HG03108 (cell line): ENCODE data around the gene CSTF2.
"Not testable (repeated sequence)": the region's sequence is repeated elsewhere in the genome, so short reads cannot be mapped to it uniquely, and the experiment has no call there.

Experiments
- ATAC-seq: cut with Tn5 transposase; IDR thresholded peaks from one replicate; pipeline ENCODE4 v1.9.1; 2021; ENCODE audit warnings: moderate library complexity; ENCODE audit not compliant: unreplicated experiment

The CSTF2 gene, protein sequence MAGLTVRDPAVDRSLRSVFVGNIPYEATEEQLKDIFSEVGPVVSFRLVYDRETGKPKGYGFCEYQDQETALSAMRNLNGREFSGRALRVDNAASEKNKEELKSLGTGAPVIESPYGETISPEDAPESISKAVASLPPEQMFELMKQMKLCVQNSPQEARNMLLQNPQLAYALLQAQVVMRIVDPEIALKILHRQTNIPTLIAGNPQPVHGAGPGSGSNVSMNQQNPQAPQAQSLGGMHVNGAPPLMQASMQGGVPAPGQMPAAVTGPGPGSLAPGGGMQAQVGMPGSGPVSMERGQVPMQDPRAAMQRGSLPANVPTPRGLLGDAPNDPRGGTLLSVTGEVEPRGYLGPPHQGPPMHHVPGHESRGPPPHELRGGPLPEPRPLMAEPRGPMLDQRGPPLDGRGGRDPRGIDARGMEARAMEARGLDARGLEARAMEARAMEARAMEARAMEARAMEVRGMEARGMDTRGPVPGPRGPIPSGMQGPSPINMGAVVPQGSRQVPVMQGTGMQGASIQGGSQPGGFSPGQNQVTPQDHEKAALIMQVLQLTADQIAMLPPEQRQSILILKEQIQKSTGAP

DNA sequence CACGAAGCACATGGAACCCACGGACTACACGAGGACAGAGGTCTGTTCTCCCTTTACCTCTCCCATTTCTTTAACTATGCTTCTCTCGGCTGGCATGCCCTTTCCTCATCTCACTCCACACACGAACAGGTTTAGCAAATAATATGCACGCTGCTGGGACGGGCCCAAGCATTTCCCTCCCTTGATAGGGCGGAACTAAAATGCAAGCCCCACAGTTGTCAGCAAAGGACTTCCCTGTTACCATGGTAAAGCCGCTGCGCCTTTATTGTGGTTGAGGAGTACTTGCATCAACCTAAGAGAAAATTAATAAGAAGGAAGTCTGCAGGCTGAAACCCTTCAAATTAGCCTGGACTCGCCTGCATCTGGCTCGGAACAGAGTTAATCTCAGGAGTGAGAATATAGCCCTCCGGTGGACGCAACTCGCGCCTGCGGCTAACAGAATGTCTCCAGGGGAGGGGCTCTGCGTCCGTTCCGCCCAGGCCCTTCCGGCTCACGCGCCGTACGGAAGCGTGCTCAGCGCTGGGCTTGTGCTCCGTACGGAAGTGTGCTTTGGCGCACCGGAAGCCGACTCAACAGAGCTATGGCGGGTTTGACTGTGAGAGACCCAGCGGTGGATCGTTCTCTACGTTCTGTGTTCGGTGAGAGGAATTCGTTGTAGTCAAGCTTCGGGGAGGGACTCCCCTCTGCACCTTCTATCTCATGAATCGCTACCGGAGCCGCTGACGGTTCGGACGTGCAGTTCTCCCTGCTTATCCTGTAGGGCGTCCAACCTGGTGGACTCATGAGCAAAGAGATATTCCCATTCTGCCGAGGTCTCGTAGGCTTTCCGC lies at the start of gene CSTF2:
Gene CSTF2 (plus strand): TSS at position 555 of the 830 bp plus-strand sequence. CDS start 26 bp downstream, at position 581.
- ATAC-seq, result peak; percentile 99

- ATAC-seq, result not testable (repeated sequence)
Observed at GRCh38 chrX:100796371-100796770, 23.8 kb upstream of the CSTF2 start.

- ATAC-seq, result no peak
Observed at GRCh38 chrX:100797359-100797758, 22.8 kb upstream of the CSTF2 start.

DNA sequence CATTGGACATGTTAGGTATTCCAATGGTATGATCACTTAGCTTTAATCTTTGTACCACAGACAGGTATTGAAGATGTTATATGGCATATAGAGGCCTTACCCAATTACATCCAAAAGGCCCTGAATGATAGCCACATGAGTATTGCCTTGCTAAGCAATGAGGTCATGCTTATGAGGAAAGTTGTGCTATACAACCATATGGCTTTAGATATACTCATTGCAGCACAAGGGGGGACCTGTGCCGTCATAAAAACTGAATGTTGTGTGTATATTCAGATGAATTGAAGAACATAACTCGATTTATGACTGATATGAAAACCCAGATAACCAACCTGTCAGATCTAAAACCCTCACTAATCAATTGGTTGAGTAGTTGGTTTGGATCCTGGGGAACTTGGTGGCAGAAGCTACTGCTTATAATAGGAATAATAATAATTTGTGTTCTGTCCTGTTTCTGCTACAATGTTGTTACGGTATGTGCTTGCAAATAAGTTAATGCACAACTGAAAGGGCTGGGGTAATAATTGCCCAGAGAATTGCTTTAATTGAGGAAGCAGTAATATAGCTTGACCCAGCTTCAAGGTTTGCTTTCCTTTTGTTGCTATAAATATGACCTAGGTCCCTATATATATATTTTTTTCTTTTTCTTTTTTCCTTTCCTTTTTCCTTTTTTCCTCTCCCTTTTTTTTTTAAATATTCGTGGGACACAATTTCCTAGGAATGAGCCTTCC lies 21.5 kb upstream of the CSTF2 start:
- no peak for ATAC-seq

- ATAC-seq, result no peak
Observed at GRCh38 chrX:100802843-100803242, 17.3 kb upstream of the CSTF2 start.

GRCh38 chrX:100804780-100805179 lies 15.4 kb upstream of the CSTF2 start:
- no peak for ATAC-seq

DNA sequence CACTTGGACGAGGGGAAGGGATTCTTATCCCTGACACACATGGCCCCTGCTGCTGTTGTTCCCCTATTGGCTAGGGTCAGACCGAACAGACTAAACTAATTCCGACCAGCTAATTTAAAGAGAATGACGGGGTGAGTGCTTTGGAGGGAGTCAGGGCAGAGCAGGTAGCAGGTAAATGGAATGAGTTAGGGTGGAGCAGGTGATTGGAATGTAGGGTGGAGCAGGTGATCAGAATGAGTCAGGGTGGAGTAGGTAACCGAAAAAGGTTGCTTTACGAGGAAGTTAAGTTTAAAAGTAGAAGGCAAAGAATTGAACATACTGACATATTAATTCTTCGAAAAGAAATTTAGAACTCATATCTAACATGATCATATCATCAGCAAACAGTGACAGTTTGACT lies 11.9 kb upstream of the CSTF2 start:
- ATAC-seq, result not testable (repeated sequence)

- no peak for ATAC-seq
Observed at GRCh38 chrX:100812216-100813158, 7.7 kb upstream of the CSTF2 start.

GRCh38 chrX:100817340-100817739 lies 2.9 kb upstream of the CSTF2 start:
- no peak for ATAC-seq

GRCh38 chrX:100819534-100819836 lies 706 bp upstream of the CSTF2 start:
- ATAC-seq, result no peak

- ATAC-seq, result peak; percentile 63
Observed at GRCh38 chrX:100829730-100830129, 9.5 kb downstream of the CSTF2 start.

DNA sequence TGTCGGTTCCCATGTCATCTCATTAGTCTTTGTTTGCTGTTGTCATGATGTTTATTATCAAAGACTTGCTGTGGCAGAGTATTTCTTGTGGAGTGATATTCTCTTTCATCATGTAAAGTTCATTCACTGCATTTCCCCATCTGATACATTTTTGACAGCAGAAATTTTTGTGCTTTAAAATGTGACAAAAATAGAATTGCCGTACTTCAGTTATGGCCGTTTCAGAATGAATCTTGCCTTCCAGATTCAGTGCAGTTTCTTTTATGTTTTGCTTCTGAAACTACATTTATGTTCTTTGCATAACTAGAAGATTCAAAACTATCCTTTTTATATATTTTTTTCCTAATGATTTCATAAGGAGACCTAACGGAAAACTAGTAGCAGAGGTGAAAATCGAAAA lies 10.0 kb downstream of the CSTF2 start:
- ATAC-seq, result peak; percentile 8

DNA sequence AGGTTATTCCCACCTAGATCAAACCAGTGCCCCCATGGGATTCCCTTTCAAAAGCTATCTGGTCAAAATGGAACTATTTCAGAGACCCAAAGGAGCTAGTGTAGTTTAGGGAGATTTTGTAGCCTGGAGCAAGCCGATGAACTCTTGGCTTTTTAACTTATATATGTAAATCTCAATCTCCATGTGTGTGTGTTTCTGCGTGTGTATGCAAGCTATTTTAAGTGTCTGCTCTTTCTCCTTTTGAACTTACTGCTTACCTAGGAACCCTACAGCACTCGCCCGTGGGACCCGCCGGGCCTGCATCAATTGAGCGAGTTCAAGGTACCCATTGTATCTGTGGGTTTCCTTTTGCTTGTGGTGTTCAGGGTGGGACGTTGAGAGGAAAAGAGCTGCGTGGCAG lies 10.4 kb downstream of the CSTF2 start:
- ATAC-seq, result no peak

DNA sequence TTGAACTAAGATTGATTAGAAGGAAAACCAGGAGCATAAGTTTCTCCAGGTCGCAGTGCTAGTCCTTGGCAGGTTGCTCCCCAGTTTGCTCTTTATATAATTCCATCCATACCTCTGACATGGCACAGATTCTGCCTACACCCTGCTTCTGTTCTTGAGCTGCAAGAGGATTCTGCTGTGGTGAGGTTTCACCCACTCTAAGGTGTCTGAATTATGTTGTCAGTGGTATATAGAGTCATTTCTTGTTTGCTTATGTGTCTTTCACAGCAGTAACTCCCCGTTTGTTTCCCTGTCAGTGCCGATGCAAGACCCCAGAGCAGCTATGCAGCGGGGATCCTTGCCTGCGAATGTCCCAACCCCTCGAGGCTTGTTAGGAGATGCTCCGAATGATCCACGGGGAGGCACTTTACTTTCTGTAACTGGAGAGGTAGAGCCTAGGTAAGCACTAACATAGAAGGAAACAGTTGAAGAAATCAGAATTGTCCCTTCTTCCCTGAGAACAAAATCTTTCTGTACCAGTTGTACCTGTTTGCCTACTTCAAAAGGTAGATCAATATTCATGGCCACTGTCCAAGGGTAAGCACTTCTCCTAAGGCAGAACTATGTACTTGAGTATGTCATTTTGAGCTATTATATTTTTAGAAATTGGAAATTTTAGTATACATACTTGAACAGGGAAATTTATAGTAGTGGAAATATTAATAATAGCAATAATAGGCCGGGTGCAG lies 11.2 kb downstream of the CSTF2 start:
- ATAC-seq, result no peak

DNA sequence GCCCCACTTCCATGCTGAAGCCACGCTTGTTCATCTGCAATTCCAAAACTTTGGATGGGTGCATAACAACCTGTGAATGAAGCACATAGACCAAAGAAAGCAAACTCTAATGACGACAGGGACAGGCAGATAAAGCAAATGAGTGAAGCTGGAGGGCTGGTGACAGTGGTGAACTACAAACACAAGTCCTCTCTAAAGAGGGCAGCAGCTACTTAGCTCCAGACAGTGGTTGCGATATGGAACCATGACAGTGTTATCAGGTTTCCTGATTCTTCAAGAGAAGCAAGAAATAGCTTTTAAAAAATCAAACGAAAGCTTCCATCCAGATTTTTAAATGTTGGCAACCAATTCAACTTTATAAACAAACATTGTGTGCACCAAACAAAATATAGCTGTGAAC lies 30.1 kb downstream of the CSTF2 start:
- ATAC-seq, result no peak

- ATAC-seq, result no peak
Observed at GRCh38 chrX:100852810-100853209, 32.6 kb downstream of the CSTF2 start.

DNA sequence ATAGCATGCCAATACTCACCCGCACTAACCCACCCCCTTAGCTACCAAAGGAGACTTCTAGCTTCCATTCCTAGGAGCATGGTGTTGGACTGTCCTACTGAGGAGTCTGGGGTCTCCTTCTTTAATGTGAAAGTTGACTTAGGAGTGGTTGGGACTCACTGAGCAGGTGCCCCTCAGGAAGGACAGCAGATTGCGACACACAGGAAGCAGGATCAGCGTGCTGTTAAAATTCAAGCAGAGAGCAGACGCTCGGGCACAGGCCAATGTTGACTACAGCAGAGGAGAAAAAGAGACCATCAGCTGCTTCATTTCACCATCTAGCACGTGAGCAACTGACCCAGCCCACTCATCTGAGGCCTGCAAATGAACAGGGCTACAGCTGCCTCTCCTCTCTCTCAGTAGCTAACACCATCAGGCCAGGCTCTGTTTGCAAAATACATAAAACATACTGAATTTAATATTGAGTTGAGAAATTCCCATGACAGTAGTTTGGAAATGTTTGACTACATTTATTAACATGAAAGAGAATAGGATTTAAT lies 43.2 kb downstream of the CSTF2 start:
- no peak for ATAC-seq

DNA sequence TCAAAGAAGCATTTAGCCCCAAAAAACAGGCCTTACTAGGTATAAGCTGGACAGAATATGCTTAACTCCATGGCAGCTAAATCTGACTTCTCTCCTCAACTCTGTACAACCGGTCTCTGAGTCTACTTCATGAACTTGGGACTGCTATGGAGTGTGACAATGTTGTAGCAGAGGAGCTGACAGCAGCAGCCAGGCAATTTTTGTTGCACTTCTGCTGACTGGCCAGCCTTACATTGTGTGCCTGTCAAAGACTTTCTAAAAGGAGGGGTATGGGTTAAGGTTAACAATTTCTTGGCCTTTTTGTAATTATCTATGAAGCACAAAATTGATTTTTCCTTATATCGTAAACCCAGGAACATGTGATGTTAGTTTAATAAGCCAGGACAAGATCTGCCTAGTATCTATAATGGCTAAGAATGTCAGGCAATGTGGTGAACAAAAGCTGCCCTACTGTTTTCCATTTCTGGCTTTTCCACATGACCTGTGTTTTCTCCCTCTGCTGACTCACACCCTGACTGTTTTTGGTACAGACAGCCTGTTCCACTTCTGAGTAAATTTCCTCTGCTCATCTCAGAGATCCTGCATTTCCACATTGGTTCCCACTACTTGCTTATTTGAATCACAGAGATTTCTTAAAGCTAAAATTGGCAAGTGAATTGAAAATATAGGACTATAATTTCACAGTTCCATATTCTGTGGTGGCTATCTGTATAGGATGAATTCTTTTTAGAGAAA lies 44.6 kb downstream of the CSTF2 start:
- no peak for ATAC-seq
